Measurements from ENCODE around the gene LARGE1. TPM values are rescaled to one million over a fixed set of nuclear protein-coding genes. Genes with fewer than 3 reads are reported as not detected.
A peak's percentile ranks its signal among the peaks of the same experiment; 100 is the strongest.

The LARGE1 gene
- total RNA-seq, 4 donors from 2014 or later: 11.8 to 33.2 (median 22.6) TPM

- WGBS, 2 donors: 16 to 20% methylated on average over 9 of the region's 9 CpGs
- no peak overlapping the region for H3K4me3 ChIP-seq (ENCODE audit: low read depth, poor library complexity, severe bottlenecking)
- TF ChIP-seq POLR2A (IDR thresholded peaks at IDR 0.05) (no peak), CTCF (IDR thresholded peaks at IDR 0.05) (no peak)
- peak in 1 of 2 donors; percentile 39 for DNase-seq (ENCODE audit: low spot score in 2 of 2)
- intact Hi-C loops (cut with DNase I; ENCODE audit: low total_unique reads): no loop called here
Measured at GRCh38 chr22:33853200-33854097, 66.8 kb downstream of the LARGE1 start.

GRCh38 chr22:33851821-33852384, 68.4 kb downstream of the LARGE1 start:
- no peak for DNase-seq (ENCODE audit: low spot score in 2 of 2)
- no peak overlapping the region for H3K4me3 ChIP-seq (ENCODE audit: low read depth, poor library complexity, severe bottlenecking)
- TF ChIP-seq CTCF (IDR thresholded peaks at IDR 0.05) (no peak), POLR2A (IDR thresholded peaks at IDR 0.05) (no peak)
- WGBS, 2 donors: 43 to 58% methylated on average over 5 of the region's 5 CpGs
- intact Hi-C loops (cut with DNase I; ENCODE audit: low total_unique reads): no loop called here

- TF ChIP-seq CTCF (IDR thresholded peaks at IDR 0.05): no peak
- TF ChIP-seq POLR2A (IDR thresholded peaks at IDR 0.05): no peak
- H3K4me3 ChIP-seq (ENCODE audit: low read depth, poor library complexity, severe bottlenecking): no peak overlapping the region
- DNase-seq (ENCODE audit: low spot score in 2 of 2): no peak
- 64 to 77% methylated on average over 5 of the region's 5 CpGs for WGBS, 2 donors
- intact Hi-C loops (cut with DNase I; ENCODE audit: low total_unique reads): no loop called here
Measured at GRCh38 chr22:33851240-33851639, 69.0 kb downstream of the LARGE1 start.

- TF ChIP-seq CTCF (IDR thresholded peaks at IDR 0.05): no peak
- no peak for TF ChIP-seq POLR2A (IDR thresholded peaks at IDR 0.05)
- 80 to 93% methylated on average over 2 of the region's 2 CpGs for WGBS, 2 donors
- DNase-seq (ENCODE audit: low spot score in 2 of 2): no peak
- intact Hi-C loops (cut with DNase I; ENCODE audit: low total_unique reads): no loop called here
- no peak overlapping the region for H3K4me3 ChIP-seq (ENCODE audit: low read depth, poor library complexity, severe bottlenecking)
Measured at GRCh38 chr22:33850724-33851123, 69.6 kb downstream of the LARGE1 start.

DNA sequence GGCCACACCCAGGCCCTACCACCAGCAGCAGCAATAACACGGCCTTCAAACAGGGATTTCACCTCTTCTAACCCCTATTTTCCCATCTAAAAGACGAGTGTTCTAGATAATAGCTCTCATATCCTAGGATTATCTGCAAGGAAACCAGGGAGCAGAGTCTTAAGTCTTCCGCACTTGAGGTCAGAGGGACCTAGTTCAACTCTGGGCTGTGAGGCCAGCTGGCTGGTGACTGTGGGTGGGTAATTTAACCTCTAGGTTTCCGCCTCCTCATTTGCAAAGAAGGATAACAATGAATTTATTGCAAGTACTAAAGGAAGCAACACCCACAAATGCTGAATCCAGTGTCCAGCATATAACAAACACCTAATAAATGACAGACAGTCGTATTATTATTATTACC, 70.1 kb downstream of the LARGE1 start:
- no peak for TF ChIP-seq POLR2A (IDR thresholded peaks at IDR 0.05)
- no peak for TF ChIP-seq CTCF (IDR thresholded peaks at IDR 0.05)
- no peak for DNase-seq (ENCODE audit: low spot score in 2 of 2)
- H3K4me3 ChIP-seq (ENCODE audit: low read depth, poor library complexity, severe bottlenecking): no peak overlapping the region
- WGBS, 2 donors: 83 to 88% methylated on average over 5 of the region's 5 CpGs
- intact Hi-C loops (cut with DNase I; ENCODE audit: low total_unique reads): no loop called here
